Muscle of arm (tissue), 12 donors: ENCODE measurements around the gene PDLIM3. TPM values are rescaled to one million over a fixed set of nuclear protein-coding genes. Genes with fewer than 3 reads are reported as not detected.
"Not testable (repeated sequence)": the region's sequence is repeated elsewhere in the genome, so short reads cannot be mapped to it uniquely, and the experiment has no call there.

Experiments
- DNase-seq: peaks from one replicate; pipeline ENCODE4 v3.0.0-alpha.2; 2013
- polyA plus RNA-seq, 12 donors: library from polyadenylated mRNA; unstranded; fragments of 120-200 nt; gene quantifications; one replicate each; pipeline ENCODE4 v1.2.1, GENCODE V29; 2013; ENCODE audit not compliant: insufficient read length in 12 of 12

PDLIM3 gene
- polyA plus RNA-seq, 12 donors, result 198 to 740 (median 501) TPM

DNA sequence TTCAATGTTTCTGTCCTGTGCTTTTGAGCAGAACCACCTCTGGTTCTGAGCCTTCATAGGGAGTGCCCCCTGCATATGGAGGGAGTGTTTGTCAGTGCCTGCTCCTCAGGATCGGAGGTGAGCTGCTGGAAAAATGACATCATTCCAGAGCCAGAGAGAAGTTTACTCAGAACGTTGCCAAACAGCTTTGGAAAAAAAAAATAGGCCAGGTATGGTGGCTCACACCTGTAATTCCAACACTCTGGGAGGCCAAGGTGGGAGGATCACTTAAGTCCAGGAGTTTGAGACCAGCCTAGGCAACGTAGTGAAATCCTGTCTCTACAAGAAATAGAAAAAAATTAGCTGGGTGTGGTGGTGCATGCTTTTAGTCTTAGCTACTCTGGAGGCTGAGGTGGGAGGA is 27.2 kb upstream of the PDLIM3 start:
- no peak for DNase-seq

- DNase-seq, result no peak
Observed at GRCh38 chr4:185560316-185560715, 25.0 kb upstream of the PDLIM3 start.

- DNase-seq, result no peak
Observed at GRCh38 chr4:185559915-185560281, 24.6 kb upstream of the PDLIM3 start.

GRCh38 chr4:185559251-185559914 is 24.1 kb upstream of the PDLIM3 start:
- DNase-seq, result not testable (repeated sequence)

DNA sequence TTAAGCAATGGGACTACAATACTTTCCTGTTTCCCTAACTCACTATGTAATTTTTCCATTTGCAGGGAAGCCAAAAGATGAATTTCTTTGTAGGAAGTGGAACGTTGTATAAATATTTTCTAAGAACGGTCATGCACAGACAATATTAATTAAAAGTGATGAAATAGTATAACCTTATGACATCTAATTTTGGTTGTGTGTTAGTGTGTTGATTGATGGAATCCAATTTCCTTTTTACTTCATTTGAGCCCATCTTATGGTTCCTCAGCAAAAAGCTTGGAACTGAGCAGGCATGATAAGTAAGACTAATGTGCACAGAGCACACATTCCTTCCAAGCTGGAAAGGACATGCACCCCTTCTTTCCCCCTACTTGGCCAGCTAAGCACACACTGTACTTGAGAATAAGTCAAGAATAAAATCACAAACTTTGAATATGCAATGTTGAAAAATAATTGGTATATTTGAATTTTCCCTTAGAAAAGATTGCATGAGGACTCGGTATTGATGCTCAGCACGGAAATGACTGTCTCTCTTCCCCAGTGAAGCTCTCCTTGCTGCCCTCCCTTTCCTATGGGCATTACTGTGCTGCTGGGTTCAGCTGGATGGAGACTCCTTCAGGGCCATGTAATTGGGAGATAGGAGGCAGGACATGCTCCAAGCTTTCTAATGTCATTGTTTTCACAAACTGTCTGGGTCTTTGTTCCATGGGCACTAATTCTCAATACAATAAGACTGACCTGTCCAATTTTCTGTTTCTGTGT is 19.2 kb upstream of the PDLIM3 start:
- DNase-seq, result no peak

DNA sequence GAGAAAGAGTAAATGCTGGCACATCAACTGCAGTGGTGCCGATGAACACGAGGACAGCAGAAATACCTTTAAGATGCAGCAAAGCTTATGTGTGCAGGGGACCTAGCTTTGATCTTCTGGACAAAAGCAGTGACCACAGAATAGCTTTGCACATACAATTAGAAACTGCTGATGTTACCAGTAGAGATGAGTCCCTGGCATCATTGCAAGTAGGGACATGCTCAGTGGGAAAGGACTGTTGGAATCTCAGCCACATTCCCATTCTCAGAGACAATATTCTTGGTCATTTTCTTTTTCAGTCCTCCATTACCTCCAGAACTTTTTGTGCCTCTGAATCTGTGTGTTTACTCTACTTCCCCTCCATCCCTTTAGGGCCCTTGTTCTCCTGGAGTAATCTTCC is 16.9 kb upstream of the PDLIM3 start:
- no peak for DNase-seq

GRCh38 chr4:185550933-185551332 is 15.6 kb upstream of the PDLIM3 start:
- DNase-seq, result no peak

- no peak for DNase-seq
Observed at GRCh38 chr4:185549095-185549639, 13.9 kb upstream of the PDLIM3 start.

DNA sequence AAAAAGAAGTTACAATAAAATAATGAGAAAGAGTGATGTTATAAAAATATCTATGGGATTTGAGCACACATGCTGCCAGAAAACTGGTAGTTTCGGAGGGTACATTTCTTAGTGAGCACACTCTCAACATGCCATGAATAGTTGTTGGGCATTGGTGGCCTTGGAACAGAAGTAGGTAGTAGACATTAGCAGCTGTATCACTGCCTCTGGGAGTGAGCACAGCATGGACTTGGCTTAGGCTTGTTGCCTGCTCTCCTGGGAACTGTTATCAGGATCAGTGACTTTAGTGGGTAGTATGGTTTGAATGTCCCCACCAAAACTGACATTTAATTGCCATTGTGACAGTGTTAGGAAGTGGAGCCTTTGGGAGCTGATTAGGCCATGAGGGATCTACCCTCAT is 13.3 kb upstream of the PDLIM3 start:
- no peak for DNase-seq

DNA sequence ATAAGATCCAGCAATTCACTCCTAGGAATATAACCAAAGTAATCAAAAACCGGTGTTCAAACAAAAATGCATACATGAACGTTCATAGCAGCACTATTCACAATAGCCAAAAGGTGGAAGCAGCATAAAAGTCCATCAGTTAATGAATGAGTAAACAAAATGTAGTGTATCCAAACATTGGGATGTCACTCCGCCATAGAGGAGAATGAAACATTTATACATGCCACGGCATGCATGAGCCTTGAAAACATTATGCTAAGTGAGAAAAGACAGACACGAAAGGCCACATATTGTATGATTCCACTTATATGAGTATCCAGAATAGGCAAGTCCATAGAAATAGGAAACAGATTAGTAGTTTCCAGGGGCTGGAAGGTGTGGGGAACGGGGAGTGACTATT is 11.0 kb upstream of the PDLIM3 start:
- no peak for DNase-seq

DNA sequence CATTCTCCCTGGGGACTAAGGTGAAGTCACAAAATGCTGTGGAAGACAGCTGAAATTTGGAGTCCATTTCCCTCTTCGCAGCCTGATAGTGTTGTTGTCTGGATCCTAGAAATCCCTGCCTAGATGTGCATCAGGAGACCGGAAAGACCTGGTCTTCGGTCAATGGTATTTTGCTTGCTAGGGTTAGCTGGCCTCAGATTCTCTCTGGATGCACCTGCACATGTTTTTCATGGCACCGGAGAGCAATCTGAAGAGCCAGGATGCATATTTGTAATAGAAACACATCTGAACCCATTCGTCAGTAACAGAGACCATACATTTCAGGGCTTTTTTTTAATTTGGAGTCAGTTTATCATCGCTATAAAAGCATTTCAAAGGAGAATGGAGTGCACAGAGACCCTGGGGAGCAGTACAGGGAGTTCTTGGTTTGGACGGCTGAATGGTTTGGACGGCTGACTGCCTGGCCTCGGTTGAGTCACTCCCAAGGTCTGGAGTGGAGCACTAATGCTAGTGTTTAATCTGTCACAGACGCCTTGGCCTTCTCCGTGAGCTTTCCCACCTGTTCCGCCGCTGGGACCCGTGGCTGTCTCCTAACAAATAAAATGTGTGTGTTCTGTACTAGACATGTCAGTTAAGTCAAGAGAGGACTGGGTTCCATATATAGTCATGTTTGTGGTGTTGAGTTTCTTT is 7.5 kb upstream of the PDLIM3 start:
- peak; percentile 69 for DNase-seq

GRCh38 chr4:185541251-185541727 is 6.0 kb upstream of the PDLIM3 start:
- DNase-seq, result peak; percentile 47

GRCh38 chr4:185540487-185541120 is 5.3 kb upstream of the PDLIM3 start:
- no peak for DNase-seq

- DNase-seq, result no peak
Observed at GRCh38 chr4:185540040-185540439, 4.7 kb upstream of the PDLIM3 start.

DNA sequence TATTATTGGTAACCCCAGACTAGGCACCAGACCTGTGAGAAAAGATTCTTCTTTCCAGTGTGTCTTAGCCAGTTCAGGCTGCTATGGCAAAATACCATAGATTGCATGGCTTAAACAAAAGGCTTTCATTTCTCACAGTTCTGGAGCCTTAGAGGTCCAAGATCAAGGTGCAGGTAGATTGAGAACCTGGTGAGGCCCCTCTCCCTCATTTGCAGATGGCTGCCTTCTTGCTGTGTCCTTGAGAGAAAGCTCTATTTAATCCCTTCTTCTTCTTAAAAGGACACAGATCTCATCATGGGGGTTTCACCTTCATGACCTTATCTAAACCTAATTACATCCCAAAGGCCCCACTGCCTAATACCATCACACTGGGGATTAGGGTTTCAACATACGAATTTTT is 3.5 kb upstream of the PDLIM3 start:
- DNase-seq, result no peak

GRCh38 chr4:185536411-185536709 is 1.1 kb upstream of the PDLIM3 start:
- DNase-seq, result no peak

DNA sequence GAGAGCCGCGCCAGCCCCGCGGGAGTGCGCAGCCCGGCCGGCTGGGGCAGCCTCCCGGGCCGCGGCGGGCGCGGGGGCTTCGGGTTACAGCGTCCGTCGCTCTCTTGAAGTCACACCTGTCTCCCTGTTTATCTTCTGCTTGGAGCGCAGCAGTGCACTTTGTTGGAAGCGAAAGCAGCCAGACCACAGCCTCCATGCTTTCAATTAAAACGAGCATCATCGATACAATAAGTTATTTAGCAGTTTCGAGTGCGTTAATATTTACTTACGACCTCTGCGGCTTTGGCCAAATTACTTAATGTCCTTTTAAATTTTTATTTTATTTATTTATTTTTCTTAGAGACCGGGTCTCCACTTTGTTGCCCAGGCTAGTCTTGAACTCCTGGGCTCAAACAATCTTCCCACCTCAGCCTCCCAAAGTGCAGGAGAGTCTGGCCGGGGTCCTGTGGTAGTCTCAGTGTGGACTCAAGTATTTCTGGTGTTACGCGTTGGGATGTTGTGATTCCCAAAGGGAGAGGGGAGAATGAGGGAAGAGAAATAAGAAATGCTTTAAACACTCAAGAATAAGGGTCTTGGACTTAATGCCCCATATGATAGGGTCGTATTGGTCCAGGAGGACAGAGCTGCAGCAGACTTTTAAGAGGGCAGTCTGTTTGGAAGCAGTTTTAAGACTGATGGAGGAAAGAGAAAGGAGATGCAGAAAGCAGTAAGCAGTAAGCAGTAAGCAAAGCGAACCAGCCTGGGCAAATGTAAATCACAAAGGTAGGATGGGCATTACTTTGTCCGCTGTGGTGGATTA is 504 bp upstream of the PDLIM3 start:
- no peak for DNase-seq

- DNase-seq, result no peak
Observed at GRCh38 chr4:185534511-185534865, 819 bp downstream of the PDLIM3 start.

GRCh38 chr4:185532795-185533324 is 2.4 kb downstream of the PDLIM3 start:
- DNase-seq, result no peak

GRCh38 chr4:185532293-185532692 is 3.0 kb downstream of the PDLIM3 start:
- no peak for DNase-seq

- not testable (repeated sequence) for DNase-seq
Observed at GRCh38 chr4:185531654-185532053, 3.7 kb downstream of the PDLIM3 start.
